Muscle of back (tissue), 11 donors: ENCODE data around the gene ADGRL1. TPM values are rescaled to one million over a fixed set of nuclear protein-coding genes. Genes with fewer than 3 reads are reported as not detected.
"Not testable (repeated sequence)": the region's sequence is repeated elsewhere in the genome, so short reads cannot be mapped to it uniquely, and the experiment has no call there.

Experiments
- DNase-seq, 3 donors: peaks; one replicate each; pipeline versions ENCODE4 v3.0.0 to v3.0.0-alpha.2; 2013
- polyA plus RNA-seq, 10 donors: library from polyadenylated mRNA; unstranded; fragments of 120-200 nt; gene quantifications; one replicate each; pipeline ENCODE4 v1.2.1, GENCODE V29; 2013; ENCODE audit not compliant: insufficient read length in 10 of 10

The ADGRL1 gene
- polyA plus RNA-seq, 10 donors = 13.3 to 27.0 (median 17.8) TPM

DNA sequence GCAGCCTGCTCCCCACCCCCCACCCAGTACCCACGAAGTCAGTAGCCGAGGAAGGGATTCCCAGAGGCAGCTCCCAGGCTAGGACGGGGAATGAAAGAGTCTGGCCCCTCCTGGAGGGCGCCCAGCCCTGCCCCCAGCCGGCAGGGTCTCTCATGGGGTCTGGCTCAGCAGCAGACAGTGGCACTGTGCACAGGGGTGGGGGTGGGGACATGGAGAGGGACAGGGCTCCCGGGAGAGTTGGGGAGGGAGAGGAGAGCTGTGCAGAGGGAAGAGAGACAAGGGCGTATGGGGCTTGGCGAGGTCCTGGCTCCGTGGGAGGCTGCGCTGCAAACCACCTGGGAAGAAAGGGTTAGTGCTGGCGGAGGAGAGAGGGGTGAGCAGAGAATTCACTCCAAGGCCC lies 41.9 kb downstream of the ADGRL1 start:
- peak in 1 of 3 donors; percentile 15 for DNase-seq

DNA sequence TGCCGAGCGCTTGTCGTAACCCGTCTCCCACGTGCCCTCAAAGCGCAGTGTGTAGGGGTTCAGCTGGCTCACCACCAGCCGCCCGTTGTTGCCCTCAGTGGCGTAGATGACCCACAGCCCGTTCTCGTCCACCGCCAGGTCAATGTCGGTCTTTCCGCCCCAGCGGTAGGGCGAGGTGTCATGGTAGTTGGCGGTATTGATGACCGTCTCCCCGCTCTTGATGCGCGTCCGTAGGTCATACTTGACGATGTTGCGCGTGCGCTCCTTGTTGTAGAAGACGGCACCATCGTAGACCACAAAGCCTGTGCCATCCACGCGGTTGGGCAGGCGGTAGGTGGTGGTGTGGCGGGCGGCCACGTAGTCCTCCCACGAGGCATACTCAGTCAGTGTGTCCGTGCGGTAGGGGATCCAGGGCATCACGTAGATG lies 43.1 kb downstream of the ADGRL1 start:
- no peak for DNase-seq

DNA sequence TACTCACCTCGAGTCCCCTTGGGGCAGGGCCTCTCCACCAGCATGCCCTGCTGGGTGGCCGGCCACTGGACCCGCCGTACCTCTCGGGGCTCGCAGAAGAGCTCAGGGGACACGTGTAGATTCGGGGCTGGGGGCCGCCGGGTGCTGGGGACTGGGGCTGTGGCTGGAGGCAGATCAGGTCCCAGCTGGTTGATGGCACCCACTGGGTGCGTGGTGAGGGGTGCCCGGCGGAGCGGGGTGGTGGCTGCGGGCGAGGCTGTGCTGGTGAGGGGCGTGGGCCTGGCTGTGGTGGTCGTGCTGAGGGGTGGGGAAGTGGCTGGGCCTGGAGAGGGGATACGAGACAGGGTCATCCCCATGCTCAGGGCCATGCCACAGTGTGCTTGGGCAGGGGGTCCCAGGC lies 44.7 kb downstream of the ADGRL1 start:
- no peak for DNase-seq

DNA sequence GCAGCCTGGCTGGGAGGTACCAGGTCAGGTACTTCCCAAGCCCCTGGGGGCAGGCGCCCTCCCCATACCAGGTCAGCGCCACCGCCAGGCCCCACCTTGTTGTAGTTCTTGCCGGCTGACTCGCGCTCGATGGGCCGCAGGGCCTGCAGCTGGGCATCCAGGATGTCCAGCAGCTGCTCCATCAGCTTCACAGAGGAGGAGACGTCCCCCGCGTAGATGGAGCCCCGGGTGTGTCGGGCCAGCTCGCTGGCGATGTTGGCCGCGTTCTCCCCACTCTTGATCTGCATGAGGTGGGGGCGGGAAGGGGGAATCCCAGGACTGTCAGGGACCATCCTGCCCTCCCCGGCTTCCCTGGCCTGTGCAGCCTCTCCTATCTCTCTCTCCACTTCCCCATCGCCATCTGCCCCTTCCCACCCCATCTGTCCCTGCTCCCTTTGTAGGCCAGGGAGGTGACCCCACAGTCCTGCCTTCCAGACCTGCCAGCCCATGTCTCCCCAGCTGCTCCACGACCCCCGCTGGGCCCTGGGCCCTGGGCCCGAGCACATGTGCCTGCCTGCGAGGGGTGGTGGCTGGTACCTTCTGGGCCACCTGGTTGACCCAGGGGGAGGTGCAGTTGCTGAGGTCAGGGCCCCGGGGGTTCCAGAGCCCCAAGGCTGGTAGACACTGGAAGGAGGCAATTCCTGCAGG lies 45.8 kb downstream of the ADGRL1 start:
- no peak for DNase-seq

DNA sequence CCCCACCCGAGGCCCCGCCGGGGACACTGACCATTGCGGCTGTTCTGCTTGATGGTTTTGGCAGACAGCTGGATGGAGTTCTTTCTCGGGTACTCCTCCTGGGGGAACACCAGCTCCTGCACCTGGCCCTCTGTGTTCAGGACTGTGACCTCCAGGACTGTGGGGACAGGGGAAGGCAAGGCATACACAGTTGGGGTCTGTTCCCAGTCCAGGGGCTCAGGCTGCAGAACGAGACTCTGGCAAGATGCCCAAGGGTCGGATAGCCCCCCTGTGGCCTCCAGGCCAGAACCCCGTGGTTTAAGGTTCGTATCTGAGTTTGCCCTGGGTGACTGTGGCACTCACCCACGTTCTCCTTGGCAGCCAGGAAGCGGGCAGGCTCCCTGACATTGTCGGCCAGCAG lies 46.9 kb downstream of the ADGRL1 start:
- peak in 1 of 3 donors; percentile 4 for DNase-seq

DNA sequence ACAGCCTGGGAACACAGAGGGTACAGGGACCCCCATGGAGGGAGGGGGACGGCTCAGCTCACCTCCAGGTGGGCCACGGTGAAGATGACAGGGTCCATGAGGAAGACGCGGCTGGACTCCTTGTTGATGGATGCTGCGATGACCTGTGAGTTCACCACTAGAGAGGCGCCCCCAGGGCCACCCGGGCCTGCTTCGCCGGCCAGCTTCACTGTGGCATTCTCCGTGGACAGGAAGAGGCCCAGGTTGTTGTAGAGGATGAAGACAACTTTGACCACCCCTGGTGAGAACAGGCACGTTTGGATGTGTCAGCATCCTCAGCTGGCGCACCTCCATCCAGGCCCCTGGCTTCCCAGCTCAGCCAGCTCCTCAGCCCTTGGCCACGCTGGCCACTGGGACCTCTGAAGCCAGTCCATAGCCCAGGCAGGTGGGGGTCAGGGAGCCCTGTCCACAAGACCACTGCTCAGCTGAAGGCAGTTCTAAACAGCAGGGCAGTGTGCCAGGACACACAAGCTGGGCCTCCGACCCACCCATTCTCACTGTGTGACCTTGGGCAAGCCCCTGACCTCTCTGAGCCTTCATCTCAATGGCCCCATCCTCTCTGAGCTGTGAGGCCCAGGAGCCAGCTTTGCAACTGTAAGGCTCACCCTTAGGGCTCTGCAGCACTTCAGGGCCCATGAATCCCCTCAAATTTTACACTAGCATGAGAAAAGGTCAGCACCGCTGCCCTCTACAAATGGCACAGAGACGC lies 47.5 kb downstream of the ADGRL1 start:
- peak in 1 of 3 donors; percentile 10 for DNase-seq

DNA sequence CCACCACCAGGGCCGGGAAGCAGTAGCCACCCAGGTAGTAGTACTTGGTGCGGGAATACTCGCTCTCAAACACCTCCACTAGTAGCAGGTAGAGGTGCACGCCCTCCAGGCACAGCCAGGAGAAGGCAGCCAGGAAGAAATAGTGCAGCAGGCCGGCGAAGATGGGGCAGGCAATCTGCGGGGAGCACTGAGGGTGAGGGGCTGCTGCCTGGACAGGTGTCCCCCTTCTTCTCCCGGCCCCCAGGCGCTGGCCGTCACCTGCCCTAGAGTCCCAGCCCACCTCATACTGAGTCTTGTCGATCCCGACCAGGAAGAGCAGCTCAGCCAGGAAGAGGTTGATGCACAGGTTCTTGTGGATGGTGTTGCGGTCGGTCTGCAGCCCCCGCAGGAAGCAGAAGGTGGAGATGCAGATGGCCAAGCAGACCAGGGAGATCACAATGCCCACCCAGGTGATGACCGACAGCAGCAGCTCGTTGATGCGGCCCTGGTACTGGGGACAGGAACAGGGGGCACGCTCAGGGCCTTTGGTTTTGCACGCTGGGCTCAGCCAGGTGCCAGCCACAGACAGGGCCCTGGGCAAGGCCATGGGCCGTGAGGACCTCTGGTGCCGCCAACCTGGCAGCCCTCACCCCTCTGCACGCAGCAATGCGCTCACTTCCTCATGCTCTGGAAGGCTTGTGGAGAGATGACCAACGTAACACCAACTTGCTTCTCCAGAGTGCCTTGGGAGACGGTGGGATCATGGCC lies 48.8 kb downstream of the ADGRL1 start:
- DNase-seq = no peak

DNA sequence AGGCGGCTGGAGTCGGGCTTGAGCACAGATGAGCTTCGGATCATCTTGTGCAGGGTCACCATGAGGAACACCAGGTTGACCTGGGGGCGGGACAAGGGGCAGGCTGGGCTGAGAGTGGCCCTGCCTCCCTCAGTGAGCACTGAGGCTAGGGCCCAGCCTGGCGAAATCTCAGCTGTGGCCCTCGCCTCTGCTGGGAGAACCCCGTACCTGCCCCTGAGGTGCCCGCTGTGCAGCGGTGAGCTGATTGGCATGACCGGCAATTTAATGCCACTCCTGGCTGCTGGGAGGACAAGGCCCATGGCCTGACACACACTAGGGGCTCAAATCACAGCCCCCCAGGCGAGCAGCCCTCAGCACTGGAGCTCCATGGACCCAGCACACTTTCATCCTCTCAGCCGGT lies 49.8 kb downstream of the ADGRL1 start:
- DNase-seq = no peak

DNA sequence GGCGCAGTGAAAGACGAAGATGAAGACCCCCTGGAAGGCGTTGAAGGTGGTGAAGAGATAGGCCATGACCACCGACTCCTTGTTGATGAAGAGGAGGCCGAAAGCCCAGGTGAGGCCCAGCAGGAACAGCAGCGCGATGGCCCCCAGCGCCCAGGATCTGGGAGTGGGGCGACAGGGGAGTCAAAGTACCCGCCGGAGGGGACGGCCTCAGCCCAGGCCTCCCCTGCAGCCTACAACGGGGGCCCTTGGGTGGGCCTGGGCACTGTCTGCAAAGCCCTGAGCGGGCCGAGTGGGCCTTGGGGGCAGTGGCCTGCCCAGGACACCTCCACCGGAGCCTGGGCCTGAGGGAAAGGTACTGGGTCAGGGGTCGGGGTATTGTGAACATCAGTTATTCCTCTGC lies 50.6 kb downstream of the ADGRL1 start:
- no peak for DNase-seq

DNA sequence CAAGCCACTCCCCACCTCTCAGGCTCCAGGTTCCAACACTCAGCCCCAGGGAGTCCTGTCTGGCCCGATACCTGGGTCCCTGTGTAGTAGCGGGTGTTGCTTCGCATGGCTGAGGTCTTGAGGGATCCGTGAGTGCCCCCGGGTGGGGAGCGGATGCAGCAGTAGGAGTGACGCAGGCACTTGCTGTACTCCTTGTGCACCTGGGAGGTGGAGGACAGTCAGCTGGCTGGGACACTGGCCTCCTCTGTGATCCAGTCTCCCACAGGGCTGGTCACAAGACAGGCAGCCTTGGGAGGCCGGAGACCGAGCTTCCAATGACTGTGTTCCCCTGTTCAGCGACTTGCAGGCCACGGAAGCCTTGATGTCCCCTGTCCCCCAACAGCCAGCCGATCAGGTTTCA lies 53.3 kb downstream of the ADGRL1 start:
- DNase-seq = peak in 1 of 3 donors; percentile 8

DNA sequence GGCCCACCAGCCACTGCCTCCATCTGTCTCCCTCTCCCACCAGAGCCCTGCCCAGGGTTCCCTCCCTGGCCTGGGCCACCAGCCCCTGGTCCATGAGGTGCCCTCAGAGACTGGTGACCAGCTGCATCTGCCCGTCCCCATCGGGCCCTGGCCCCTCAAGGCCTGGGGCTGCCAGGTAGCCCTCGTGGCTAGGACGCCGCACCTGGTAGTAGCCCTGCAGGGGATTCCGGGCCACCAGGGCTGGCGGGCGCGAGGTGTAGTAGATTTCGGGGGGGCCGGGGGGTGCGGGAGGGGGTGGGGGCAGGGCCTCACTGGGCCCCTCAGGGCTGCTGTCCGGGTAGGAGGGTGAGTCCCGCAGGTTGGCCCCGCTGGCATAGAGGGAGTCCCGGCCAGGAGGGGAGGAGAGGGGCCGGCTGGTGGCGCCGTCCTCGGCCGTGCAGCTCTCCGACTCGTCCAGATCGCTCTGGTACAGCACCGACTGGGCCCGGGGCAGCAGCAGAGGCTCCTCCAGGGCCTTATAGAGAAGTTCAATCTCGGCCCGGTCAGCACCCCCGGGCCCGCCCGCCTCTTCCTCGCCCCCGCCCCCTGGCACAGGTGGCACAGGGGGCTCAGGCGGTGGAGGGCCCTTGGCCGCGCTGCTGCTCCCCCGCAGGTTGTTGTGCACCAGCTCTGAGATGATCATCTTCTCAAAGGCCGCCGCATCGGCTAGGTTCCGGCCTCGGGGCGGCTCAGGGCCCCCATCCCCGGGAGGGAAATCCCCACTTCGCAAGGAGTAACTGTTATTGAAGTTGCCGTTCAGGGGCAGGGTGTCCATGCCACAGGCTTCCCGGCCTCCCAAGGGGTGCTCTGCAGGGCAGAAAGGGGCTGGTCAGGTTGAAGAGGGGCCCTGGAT lies 55.0 kb downstream of the ADGRL1 start:
- DNase-seq = no peak

DNA sequence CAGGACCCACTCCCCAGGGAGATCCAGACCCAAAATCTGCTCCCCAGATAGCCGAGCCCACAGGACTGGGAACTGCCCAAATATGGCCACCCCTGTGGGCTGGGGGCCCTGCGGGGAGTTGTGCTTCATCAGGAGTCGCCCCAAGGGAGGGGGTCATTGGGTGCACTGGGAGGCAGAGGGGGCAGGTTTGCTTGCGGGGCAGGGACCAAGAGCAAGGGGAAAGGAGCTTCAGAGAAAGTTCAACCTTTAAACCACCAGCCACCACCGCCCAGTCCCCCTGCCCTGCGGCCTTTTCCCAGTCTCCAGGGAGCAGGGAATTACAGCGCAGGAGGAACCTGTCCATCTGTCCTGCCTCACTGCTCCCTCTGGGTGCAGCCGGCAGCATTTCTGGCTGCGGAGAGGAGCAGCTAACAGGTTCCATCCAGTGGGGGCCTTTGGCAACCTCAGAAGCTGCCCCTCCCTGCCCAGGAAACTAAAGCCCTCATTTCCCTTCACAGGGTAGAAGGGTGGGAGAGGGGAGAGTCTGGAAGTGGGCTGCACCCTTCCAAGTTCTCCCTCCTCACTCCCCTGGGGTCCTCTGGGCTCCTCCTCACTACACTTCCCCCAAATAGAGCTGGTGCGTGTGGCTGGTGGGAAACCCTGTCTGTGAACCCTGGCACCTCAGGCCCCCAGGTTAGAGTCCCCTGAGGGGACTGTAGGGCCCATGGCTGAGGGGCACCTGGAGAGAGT lies 55.8 kb downstream of the ADGRL1 start:
- peak in 1 of 3 donors; percentile 37 for DNase-seq

DNA sequence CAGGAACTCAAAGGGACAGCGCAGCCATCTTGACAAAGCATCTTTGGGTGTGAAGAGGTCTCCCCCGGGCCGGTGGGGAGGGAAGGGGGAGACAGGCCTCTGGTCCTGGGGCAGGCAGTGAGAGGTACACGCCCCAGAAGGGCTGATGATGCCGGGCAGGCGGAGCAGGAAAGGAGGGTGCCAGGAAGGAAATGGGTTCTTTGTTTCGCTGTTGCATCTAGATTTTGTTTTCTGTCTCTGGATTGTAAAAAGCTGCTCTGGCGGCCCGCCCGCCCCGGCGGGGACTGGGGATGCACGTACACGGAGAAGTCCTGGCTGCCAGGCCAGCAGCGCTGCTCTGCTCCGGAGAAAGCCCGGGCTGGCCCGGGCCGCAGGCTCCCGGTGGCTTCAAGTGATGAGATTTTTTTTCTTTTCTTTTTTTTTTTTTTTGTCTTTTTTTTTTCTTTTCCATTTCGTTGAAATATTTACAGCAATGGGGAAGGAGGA lies 56.4 kb downstream of the ADGRL1 start:
- peak; percentile 61 to 95 (median 89) for DNase-seq

DNA sequence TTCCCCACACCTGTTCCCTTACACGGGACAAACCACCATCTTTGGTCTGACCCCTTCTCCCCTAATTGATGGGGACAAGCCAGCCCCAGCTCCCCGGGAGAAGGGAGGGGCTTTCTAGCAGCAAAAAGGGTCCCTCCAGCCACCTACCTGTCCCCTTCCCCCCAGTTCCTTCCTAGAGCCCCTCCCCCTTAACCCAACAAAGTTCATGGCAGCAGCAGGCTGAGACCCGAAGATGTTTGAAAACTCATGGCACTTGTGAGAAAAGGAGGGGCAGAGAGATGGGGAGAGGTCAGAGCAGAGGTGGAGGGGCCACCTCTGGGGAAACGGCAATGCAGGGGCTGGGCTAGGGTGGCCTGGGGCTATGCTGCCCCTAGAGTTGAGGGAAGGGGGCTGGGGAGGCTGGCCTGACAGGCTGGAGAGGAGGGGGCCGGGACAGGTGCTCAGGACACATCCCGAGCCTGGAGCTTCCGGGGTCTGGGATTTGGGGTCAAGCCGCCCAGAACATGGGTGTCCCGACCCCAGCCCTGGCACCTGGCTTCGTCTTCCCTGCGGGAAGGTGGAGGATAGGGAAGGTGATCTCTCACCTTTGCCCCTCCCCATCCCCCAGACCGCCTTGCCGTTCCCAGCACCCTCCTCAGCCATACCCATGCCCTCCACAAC lies 57.1 kb downstream of the ADGRL1 start:
- peak in 1 of 3 donors; percentile 51 for DNase-seq

DNA sequence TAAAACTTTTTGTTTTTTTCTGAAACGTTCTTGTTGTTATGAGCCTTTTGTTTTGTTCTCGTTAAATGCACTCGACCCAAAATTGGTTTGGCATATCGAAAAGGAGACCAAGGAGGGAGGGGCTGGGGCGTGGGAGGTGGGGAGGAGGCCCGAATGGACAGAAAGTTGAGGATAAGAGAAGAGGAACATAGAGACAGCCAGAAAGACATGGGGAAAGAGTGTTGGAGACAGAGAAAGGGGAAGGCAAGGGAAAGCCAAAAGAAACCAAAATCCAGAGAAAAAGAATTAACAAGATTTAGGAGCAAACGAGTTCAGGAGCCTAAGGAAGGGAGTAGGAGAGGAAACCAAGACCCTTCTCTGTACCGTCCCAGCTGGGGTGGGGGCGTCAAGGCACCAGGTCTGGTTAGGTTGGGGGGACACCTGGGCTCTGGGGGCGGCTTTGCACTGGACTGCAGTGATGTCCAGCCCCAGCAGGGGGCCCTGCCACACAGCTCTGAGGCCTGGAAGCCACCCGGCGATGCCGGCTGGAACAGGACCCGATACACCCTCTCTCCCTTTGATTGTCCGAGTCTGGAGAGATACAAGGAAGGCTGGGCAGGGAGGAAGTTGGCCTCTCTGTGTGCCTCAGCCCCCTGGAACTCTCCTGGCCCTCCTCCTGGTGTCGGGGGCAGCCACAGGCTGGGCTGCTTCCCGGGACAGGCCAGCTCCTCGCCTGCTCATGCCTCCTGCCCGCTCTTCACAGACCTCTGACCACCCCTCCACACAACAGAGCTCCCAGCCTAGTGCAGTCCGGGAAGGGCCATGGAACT lies 58.0 kb downstream of the ADGRL1 start:
- peak; percentile 59 to 93 (median 79) for DNase-seq

DNA sequence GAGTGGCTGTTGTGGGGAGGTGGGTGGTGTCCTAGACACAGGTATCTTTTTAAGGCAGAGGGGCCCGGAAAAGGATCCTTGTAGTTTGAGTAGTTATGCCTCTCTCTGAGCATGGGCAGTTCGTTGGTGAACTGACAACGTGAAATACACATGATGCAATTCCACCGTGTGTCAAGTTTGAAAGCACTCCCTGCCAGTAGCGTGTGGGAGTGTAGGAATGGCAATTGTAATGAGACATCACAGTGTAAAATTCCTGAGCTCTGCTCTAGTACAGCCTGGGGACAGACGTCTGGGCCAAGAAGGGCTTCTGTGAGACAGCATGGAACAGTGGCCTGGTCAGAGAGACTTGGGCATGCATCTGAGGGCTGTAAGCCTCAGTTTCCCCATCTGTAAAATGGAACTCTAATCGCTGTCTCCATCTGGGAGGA lies 59.2 kb downstream of the ADGRL1 start:
- DNase-seq = peak in 2 of 3 donors; percentile 7 to 60

DNA sequence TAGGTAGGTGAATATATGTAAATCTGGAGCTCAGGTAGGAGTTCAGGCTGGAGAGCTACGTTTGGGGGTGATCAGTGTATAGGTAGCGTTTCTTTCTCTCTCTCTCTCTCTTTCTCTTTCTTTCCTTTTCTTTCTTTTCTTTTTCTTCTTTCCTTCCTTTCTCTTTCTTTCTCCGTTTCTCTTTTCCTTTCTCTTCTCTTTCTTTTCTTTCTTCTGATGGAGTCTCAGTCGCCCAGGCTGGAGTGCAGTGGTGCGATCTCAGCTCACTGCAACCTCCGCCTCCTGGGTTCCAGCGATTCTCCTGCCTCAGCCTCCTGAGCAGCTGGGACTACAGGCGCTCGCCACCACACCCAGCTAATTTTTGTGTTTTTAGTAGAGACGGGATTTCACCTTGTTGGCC lies 59.8 kb downstream of the ADGRL1 start:
- not testable (repeated sequence) for DNase-seq

DNA sequence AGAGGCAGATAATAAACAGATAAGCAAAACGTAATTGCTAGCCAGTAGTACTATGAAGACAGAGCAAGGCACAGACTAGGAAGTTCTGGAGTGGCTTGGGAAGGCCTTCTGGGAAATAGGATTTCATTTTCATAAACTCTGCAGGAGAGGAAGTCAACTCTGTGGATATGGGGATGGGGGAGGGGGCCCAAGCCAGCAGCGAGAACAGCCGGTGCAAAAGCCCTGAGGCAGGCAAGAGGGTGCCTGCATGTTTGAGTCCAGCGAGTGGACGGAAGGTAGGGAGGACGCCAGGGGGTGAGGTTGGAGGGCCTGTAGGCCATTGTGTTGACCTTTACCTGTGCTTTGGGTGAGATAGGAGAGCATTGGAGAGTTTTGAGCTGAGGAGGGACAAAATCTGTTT lies 60.6 kb downstream of the ADGRL1 start:
- DNase-seq = no peak
